Fibroblast of skin of scalp (primary cell): Measurements from ENCODE around the gene GATD1. TPM values are rescaled to one million over a fixed set of nuclear protein-coding genes. Genes with fewer than 3 reads are reported as not detected.

Experiments
- DNase-seq: peaks from one replicate; pipeline ENCODE4 v3.0.0-alpha.2; 2013
- polyA plus RNA-seq, 2 experiments: library from polyadenylated mRNA; unstranded; fragments of 120-200 nt; gene quantifications; one replicate each; pipeline ENCODE4 v1.2.1, GENCODE V29; 2013; ENCODE audit not compliant: insufficient read length in 2 of 2

Gene GATD1, protein sequence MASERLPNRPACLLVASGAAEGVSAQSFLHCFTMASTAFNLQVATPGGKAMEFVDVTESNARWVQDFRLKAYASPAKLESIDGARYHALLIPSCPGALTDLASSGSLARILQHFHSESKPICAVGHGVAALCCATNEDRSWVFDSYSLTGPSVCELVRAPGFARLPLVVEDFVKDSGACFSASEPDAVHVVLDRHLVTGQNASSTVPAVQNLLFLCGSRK
- polyA plus RNA-seq (2013, experiment 1 of 2; ENCODE audit: insufficient read length) = 39.8 TPM
- 44.2 TPM for polyA plus RNA-seq (2013, experiment 2 of 2; ENCODE audit: insufficient read length)

DNA sequence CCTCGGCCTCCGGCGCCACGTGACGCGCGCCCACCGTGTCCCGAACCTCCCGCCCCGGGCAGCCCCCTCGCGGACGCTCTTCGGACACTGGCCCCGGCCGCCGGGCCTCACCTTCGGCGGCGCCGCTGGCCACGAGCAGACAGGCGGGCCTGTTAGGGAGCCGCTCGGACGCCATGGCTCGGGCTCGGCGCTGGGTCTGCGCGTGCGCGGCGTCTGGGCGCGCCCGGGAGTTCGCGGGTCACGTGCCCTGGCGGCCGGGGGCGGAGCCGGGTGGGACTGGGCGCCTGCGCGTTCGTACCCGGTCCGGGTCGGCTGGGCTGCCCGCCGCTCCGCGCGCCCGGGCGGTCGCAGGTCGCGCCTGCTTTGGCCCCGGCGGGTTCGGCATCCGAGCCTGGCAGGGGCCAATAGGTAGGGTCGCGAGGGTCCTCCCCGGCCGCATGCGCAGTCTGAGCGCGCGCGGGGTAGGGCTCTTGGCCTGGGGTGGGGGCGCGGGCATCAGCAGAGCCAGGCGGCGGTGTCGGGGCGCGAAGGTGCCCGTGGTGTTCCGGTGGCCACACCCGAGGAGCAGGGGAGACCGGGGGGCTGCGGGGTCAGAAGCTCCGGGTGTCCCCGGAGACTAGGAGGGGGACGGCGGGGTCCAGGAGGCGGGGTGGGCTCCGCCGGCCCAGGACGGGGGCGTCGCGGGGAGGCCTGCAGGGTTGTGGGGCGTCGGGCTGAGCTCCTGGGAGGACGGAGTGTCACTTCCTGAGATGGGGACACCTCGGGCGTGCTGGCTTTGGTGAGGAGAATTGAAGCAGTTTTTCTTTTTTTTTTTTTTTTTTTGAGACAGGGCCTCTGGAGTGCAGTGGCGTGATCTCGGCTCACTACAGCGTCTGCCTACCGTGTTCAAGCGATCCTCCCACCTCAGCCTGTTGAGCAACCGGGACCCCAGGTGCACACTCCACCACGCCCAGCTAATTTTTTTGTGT lies at the start of gene GATD1:
Gene GATD1, minus strand, starts transcription at position 200 of the 968 bp plus-strand sequence. Its CDS starts 25 bp downstream, at position 175.
- peak; percentile 88 for DNase-seq

GRCh38 chr11:826836-827145 lies 49.5 kb upstream of the GATD1 start:
- DNase-seq = no peak

GRCh38 chr11:826227-826621 lies 48.9 kb upstream of the GATD1 start:
- DNase-seq = no peak

DNA sequence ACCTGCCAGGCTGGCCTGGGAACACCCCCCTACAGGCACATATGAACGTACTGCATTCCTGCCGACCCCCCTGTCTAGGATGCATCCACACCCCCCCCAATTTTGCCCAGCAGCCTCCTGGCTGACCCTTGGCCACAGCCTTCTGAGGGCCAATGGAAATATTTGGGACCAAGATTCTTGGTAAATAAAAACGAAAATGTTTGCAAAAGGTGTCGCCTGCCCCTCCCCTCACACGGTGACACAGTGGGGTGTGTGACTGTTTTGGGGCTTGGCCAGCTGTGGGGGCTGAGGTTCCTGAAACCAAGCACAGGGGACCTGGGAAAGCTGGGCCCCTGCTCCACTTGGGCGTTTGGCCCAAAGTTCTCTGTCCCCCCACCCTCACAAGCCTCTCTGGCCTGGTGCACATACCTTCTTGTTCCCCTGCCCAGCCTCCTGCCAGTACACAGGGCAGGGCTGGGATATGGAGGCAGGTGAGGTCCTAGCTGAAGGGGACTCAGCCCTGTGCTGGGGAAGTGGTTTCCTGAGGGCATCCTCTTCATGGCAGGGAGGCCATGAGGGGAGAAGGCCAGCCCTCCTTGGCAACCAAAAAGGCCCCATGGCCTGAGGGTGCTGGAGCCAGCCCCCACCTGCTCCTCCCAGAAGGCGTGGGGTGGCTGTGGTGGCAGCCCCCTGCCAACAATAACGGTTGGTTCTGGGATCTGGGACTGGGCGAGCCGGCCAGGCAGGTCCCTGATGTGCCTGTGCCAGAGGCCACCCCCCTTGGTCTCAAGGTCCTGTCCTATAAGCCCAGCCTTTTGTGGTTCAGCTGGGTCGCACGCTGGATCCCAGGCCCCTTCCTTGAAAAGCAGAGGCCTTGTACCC lies 48.3 kb upstream of the GATD1 start:
- no peak for DNase-seq

DNA sequence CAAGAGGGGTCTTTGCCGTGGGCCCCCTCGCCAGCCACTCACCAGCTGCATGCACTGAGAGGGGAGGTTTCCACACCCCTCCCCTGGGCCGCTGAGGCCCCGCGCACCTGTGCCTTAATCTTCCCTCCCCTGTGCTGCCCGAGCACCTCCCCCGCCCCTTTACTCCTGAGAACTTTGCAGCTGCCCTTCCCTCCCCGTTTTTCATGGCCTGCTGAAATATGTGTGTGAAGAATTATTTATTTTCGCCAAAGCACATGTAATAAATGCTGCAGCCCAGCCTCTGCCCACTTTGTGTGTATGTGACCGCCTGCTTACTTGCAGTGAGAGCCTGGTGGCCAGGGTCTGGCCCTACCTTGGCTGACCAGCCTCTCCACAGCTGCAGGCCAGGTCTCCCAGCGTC lies 47.7 kb upstream of the GATD1 start:
- DNase-seq = no peak

DNA sequence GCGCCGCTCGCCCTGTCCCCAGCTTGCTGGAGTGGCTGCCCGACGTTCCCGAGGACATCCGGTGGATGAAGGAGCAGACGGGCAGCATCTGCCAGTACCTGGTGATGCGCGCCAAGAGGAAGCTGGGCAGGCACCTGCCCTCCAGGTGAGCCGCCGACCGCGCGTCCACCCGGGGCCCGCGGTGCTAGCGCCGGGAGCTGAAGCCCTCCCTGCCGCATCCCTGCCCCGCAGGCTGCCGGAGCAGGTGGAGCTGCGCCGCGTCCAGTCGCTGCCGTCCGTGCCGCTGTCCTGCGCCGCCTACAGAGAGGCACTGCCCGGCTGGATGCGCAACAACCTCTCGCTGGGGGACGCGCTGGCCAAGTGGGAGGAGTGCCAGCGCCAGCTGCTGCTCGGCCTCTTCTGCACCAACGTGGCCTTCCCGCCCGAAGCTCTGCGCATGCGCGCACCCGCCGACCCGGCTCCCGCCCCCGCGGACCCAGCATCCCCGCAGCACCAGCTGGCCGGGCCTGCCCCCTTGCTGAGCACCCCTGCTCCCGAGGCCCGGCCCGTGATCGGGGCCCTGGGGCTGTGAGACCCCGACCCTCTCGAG lies 47.1 kb upstream of the GATD1 start:
- no peak for DNase-seq

DNA sequence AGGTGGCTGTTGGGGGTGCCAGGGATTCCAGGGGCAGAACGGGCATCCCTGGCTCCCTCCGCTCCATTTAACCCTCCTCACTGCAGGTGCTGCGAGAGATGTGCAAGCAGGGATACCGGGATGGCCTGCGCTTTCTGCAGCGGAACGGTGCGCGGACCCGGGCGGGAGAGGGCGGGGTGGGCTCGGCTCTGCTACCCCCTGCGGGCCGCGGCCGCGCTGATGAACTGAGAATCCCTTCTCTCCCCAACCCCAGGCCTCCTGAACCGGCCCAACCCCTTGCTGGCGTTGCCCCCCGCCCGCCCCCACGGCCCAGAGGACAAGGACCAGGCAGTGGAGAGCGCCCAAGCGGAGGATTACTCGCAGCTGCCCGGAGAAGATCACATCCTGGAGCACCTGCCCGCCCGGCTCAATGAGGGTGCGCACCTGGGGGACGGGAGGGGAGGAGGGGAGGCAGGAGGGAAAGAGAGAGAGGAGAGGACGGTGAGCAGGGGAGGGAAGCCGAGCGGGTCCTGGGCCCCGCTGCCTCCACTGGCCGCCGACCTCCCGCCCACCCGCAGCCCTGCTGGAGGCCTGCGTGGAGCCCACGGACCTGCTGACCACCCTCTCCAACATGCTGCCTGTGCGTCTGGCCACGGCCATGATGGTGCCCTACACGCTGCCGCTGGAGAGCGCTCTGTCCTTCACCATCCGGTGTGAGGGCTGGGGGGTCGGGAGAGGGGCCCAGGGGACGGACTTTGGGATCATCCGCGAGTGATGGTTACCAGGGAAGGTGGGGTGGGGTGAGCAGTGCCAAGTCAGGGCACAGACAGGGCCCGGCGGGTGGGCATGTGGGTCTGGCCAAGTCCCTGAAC lies 46.4 kb upstream of the GATD1 start:
- no peak for DNase-seq

DNA sequence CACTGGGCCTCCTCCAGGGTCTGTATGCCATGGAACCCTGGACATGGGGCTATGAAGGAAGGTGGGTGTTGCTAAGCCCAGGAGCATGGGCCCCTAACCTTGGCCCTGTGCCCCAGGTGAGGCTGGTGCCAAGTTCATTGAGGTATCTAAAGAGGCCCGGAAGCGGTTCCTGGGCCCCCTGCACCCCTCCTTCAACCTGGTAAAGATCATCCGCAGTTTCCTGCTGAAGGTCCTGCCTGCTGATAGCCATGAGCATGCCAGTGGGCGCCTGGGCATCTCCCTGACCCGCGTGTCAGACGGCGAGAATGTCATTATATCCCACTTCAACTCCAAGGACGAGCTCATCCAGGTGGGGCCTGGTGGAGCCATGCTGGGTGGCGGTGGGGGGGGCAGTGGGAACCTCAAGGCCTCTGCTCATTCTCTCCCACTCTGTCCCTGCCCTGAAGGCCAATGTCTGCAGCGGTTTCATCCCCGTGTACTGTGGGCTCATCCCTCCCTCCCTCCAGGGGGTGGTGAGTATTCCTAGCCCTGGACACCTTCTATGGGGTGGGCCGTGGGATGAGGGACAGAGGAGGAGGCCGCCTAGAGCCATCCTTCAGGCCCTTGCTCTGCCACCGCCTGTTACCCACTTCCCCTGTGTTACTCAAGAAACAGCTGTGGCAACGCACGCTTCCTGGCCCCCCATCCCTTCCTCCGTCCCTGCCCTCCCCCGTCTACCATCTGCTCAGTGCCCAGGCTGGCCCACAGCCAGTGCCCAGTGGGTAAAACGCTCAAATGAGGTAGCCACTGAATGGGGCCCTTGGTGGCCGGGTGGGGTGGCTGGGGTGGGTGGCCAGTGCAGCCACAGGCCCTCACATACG lies 44.5 kb upstream of the GATD1 start:
- no peak for DNase-seq

GRCh38 chr11:820655-821511 lies 43.6 kb upstream of the GATD1 start:
- DNase-seq = peak; percentile 45

DNA sequence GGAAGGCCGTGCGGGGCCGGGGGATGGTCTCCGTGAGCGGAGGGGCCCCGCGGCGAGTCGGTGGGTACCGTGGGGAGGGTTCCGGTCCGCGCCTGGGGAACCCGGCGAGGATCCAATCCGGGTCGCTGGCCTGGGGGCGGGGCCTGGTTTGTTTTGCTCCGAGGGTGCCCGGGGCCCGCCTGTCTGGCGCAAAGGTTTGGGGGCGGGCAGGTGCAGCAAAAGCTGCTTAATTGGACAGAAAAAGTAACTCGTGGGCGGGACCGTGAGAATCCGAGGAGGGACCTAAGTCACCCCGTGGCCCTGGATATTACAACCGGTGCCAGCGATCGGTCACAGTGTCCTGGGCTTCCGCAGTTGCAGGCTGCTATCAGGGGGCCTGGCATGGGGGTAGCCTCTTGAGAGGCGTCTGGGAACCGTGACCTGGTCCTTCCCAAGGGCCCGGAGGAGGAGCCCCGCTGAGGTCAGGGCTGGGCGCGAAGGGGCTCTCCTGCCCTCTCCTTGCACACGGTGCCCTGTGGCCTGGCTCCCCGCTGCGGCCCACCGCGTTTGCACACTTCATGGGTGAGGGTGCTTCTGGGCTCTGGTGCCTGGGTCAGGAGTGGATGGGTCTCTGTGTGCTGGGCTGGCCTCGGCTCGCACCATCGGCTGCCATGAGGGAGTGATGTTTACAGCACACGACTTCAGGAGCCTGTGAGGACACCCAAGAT lies 42.8 kb upstream of the GATD1 start:
- peak; percentile 47 for DNase-seq

GRCh38 chr11:819129-819931 lies 42.0 kb upstream of the GATD1 start:
- DNase-seq = peak; percentile 91

DNA sequence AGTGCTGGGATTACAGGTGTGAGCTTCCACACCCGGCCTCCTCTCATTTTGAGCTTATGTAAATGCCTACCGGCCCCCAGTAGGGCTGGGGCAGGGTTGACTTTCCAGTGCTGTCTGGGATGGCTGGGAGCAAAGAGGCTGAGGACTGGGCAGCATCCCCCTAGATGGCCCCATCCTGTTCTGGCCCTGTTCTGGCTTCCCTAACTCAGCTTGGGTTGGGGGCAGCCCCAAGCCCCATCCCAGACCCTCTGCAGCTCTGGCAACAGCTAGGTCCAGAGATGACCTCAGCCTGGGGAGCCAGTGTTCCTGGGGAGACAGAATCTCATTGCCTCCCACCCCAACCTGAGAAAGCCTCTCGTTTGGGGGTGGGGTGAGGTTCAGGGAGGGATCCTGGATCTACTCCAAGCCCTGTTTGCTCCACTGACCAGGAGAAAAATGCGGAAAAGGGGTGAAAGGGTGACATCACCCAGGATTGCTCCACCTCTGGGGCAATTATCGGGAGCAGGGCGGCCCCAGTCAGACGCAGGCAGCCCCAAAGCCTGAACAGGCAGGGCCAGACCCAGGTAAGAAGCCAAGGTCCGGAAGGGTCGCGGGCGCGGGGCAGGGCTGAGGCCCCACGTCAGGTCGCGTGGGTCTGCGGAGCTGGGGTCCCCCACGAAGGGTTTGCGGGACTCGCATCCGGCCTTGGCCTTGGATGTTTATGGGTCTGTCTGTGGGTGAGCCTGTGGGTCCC lies 41.3 kb upstream of the GATD1 start, which contains the start of gene PNPLA2:
Gene PNPLA2, plus strand, starts transcription at position 519 of the 733 bp plus-strand sequence. CDS start 805 bp downstream, outside the sequence.
- DNase-seq = peak; percentile 56

- no peak for DNase-seq
These were observed 39.1 kb upstream of the GATD1 start for GRCh38 chr11:816433-816779.

- no peak for DNase-seq
These were observed 38.6 kb upstream of the GATD1 start for GRCh38 chr11:815675-816432.

GRCh38 chr11:813456-814096 lies 36.3 kb upstream of the GATD1 start:
- no peak for DNase-seq

- DNase-seq = no peak
These were observed 35.8 kb upstream of the GATD1 start for GRCh38 chr11:813072-813455.
